Hepatocyte (in vitro differentiated cells): ENCODE results near the gene SUPT3H. TPM values are rescaled to one million over a fixed set of nuclear protein-coding genes. Genes with fewer than 3 reads are reported as not detected.
"Not testable (repeated sequence)": the region's sequence is repeated elsewhere in the genome, so short reads cannot be mapped to it uniquely, and the experiment has no call there.

ENCODE experiments used
- DNase-seq: peaks from one replicate; pipeline ENCODE4 v3.0.0-alpha.2; 2016; ENCODE audit warnings: low spot score
- H2AFZ ChIP-seq: fragments of 200-600 bp; sonication (generic); 2 replicates; pipeline ENCODE4 v1.6.0; 2016; ENCODE audit warnings: antibody characterized with exemption, mild to moderate bottlenecking
- H3K27ac ChIP-seq: fragments of 200-600 bp; sonication (generic); 2 replicates; pipeline ENCODE4 v1.5.1; 2016; ENCODE audit warnings: mild to moderate bottlenecking
- H3K27me3 ChIP-seq: fragments of 200-600 bp; sonication (generic); 2 replicates; pipeline ENCODE4 v1.6.1; 2016
- H3K36me3 ChIP-seq: fragments of 200-600 bp; sonication (generic); replicated peaks from 2 replicates; pipeline ENCODE4 v1.5.1; 2016; ENCODE audit warnings: low read depth; ENCODE audit not compliant: insufficient read depth
- H3K4me1 ChIP-seq: fragments of 200-600 bp; sonication (generic); 2 replicates; pipeline ENCODE4 v1.5.1; 2016; ENCODE audit warnings: mild to moderate bottlenecking, moderate library complexity; ENCODE audit not compliant: insufficient read depth
- H3K4me2 ChIP-seq: fragments of 200-600 bp; sonication (generic); 2 replicates; pipeline ENCODE4 v1.6.0; 2016
- H3K4me3 ChIP-seq: fragments of 200-600 bp; sonication (generic); 2 replicates; pipeline ENCODE4 v1.5.1; 2016; ENCODE audit warnings: mild to moderate bottlenecking
- H3K79me2 ChIP-seq: fragments of 200-600 bp; sonication (generic); 2 replicates; pipeline ENCODE4 v1.6.0; 2017; ENCODE audit warnings: mild to moderate bottlenecking
- H3K9me2 ChIP-seq: fragments of 200-600 bp; sonication (generic); replicated peaks from 2 replicates; pipeline ENCODE4 v1.6.0; 2017; ENCODE audit warnings: mild to moderate bottlenecking; ENCODE audit not compliant: insufficient read depth
- H3K9me3 ChIP-seq: fragments of 200-600 bp; sonication (generic); 2 replicates; pipeline ENCODE4 v1.5.1; 2016; ENCODE audit warnings: low read depth, mild to moderate bottlenecking
- H4K20me1 ChIP-seq: fragments of 200-600 bp; sonication (generic); 2 replicates; pipeline ENCODE4 v1.6.0; 2016; ENCODE audit warnings: mild to moderate bottlenecking; ENCODE audit not compliant: insufficient read depth, poor library complexity, severe bottlenecking
- CTCF ChIP-seq: fragments of 200-600 bp; sonication (generic); IDR thresholded peaks from 2 replicates; pipeline ENCODE4 v1.5.1; 2016; ENCODE audit warnings: antibody characterized with exemption, mild to moderate bottlenecking; ENCODE audit not compliant: poor library complexity
- EZH2 ChIP-seq: fragments of 200-600 bp; sonication (generic); IDR thresholded peaks from 2 replicates; pipeline ENCODE4 v1.6.1; 2016; ENCODE audit warnings: antibody characterized with exemption, mild to moderate bottlenecking, borderline replicate concordance
- EZH2phosphoT487 ChIP-seq: fragments of 200-600 bp; sonication (generic); IDR thresholded peaks from one replicate; pipeline ENCODE4 v1.6.1; 2018; ENCODE audit warnings: antibody characterized with exemption, mild to moderate bottlenecking, low read depth, moderate library complexity; ENCODE audit not compliant: unreplicated experiment, severe bottlenecking
- WGBS: methylation state at CpG from one replicate; pipeline ENCODE4 v1.1.6; 2016; ENCODE audit warnings: low lambda C conversion rate; ENCODE audit errors: missing lambda C conversion rate; 5-methylcytosine and 5-hydroxymethylcytosine counted together
- polyA plus RNA-seq: library from polyadenylated mRNA; unstranded; fragments of >200 nt; fragmentation: Nextera tagmentation; extraction: Ambion mirVana; gene quantifications from 2 replicates; pipeline ENCODE4 v1.2.1, GENCODE V29; 2016
- total RNA-seq: library from RNA; depleted of rRNA; stranded (reverse); fragments of >200 nt; gene quantifications from 2 replicates; pipeline ENCODE4 v1.2.3, GENCODE V29; 2014

Gene SUPT3H
- total and polyA plus RNA-seq, 2 experiments from 2014 or later = 6.8 to 7.7 TPM

GRCh38 chr6:44867571-44868334, 510.0 kb downstream of the SUPT3H start:
- no peaks in the 10 kb centered on the region for H3K4me1 ChIP-seq
- H4K20me1 ChIP-seq = no peaks in the 10 kb centered on the region
- no peak overlapping the region for H3K27ac ChIP-seq
- no peaks in the 10 kb centered on the region for H3K9me3 ChIP-seq
- no peak for TF ChIP-seq EZH2phosphoT487
- no peak for TF ChIP-seq CTCF
- TF ChIP-seq EZH2 = no peak
- H3K36me3 ChIP-seq = no peaks in the 10 kb centered on the region
- H3K27me3 ChIP-seq = no peaks in the 10 kb centered on the region
- no peaks in the 10 kb centered on the region for H3K9me2 ChIP-seq
- no peaks in the 10 kb centered on the region for H3K79me2 ChIP-seq
- DNase-seq = no peak
- no peak overlapping the region for H3K4me2 ChIP-seq
- WGBS = 91% methylated on average over 7 of the region's 7 CpGs
- H3K4me3 ChIP-seq = no peak overlapping the region
- H2AFZ ChIP-seq = no peak overlapping the region

- not testable (repeated sequence) for DNase-seq, H3K4me3 ChIP-seq, H3K79me2 ChIP-seq, H3K4me1 ChIP-seq, H3K27ac ChIP-seq, H3K27me3 ChIP-seq, H3K9me2 ChIP-seq, H3K9me3 ChIP-seq, H3K4me2 ChIP-seq, H3K36me3 ChIP-seq, H2AFZ ChIP-seq, H4K20me1 ChIP-seq
- WGBS = 94% methylated on average over 2 of the region's 2 CpGs
These were observed 512.5 kb downstream of the SUPT3H start for GRCh38 chr6:44865184-44865583.

GRCh38 chr6:44859901-44860410, 517.8 kb downstream of the SUPT3H start:
- Histone ChIP-seq H4K20me1 (no peaks in the 10 kb centered on the region), H3K4me1 (peaks cover 14% of the 10 kb centered on the region), H3K36me3 (no peaks in the 10 kb centered on the region), H3K4me3 (no peak overlapping the region), H3K79me2 (no peaks in the 10 kb centered on the region), H3K9me2 (no peaks in the 10 kb centered on the region), H2AFZ (no peak overlapping the region), H3K27me3 (no peaks in the 10 kb centered on the region), H3K9me3 (no peaks in the 10 kb centered on the region), H3K27ac (no peak overlapping the region), H3K4me2 (no peak overlapping the region)
- 43% methylated on average over 2 of the region's 2 CpGs for WGBS
- TF ChIP-seq EZH2 (no peak), CTCF (no peak), EZH2phosphoT487 (no peak)
- DNase-seq = no peak

GRCh38 chr6:44858998-44859397, 518.7 kb downstream of the SUPT3H start:
- Histone ChIP-seq H3K27me3 (no peaks in the 10 kb centered on the region), H2AFZ (no peak overlapping the region), H3K4me3 (no peak overlapping the region), H3K79me2 (no peaks in the 10 kb centered on the region), H3K36me3 (no peaks in the 10 kb centered on the region), H4K20me1 (no peaks in the 10 kb centered on the region), H3K9me2 (no peaks in the 10 kb centered on the region), H3K4me2 (no peak overlapping the region), H3K9me3 (no peaks in the 10 kb centered on the region), H3K27ac (no peak overlapping the region), H3K4me1 (peaks cover 14% of the 10 kb centered on the region)
- TF ChIP-seq CTCF (no peak), EZH2 (no peak)
- DNase-seq = no peak
